K562 (cell line): ENCODE data around the gene OR51S1. TPM values are rescaled to one million over a fixed set of nuclear protein-coding genes. Genes with fewer than 3 reads are reported as not detected.

Experiments
- ATAC-seq: fragments of 200-7000 bp; cut with Tn5 transposase; 3 replicates; pipeline ENCODE4 v1.9.1; 2020; ENCODE audit warnings: moderate library complexity
- BruUV-seq: library from RNA; stranded (reverse); fragments of 400-500 nt; replicated peaks from 2 replicates; lab custom pipeline; 2021; lab: Mats Ljungman, UMichigan
- CTCF ChIA-PET: fragments of 300-600 bp; formaldehyde crosslinking; extraction: SDS; loops from one replicate; lab custom pipeline; 2021; ENCODE audit warnings: low intra/inter-chr PET ratio; lab: Yijun Ruan, JAX
- POLR2A ChIA-PET: fragments of 300-600, 350-650 bp; sonication (Branson Sonifier 250); formaldehyde crosslinking; extraction: SDS; loops from one replicate; lab custom pipeline; 2021; ENCODE audit warnings: antibody characterized with exemption, inconsistent platforms; lab: Yijun Ruan, JAX
- DNase-seq, 4 experiments: peaks; one replicate each; pipeline versions ENCODE4 v3.0.0 to v3.0.0-alpha.2; 2011 to 2018; ENCODE audit warnings: low spot score in 3 of 4, mixed read lengths in 3 of 4; ENCODE audit errors: extremely low read depth in 1 of 4
- FAIRE-seq: peaks from 2 replicates; lab custom pipeline; 2011; peaks lifted over from hg19 to GRCh38; lab: Jason Lieb, UNC
- H2AFZ ChIP-seq: 2 replicates; pipeline ENCODE4 v1.6.0; 2011; ENCODE audit warnings: low read depth, low read length, control low read depth, inconsistent platforms
- H3K27ac ChIP-seq: fragments of 200-600 bp; 3 replicates; pipeline ENCODE4 v1.8.0; 2011; ENCODE audit warnings: low read depth, mild to moderate bottlenecking, control low read depth, inconsistent platforms, low read length, moderate library complexity, mixed read lengths; ENCODE audit errors: extremely low read depth
- H3K27me3 ChIP-seq, 2 experiments: fragments of 300-600 bp in 1 of 2; 2 replicates in 1 of 2; 3 replicates in 1 of 2; pipeline versions ENCODE4 v1.6.0 to v1.8.0; 2011; ENCODE audit warnings: inconsistent platforms in 2 of 2, low read length in 2 of 2, mild to moderate bottlenecking in 1 of 2, mixed read lengths in 1 of 2, moderate library complexity in 1 of 2; ENCODE audit not compliant: control insufficient read depth in 2 of 2, insufficient read depth in 2 of 2
- H3K36me3 ChIP-seq: fragments of 300-600 bp; 3 replicates; pipeline ENCODE4 v1.8.0; 2011; ENCODE audit warnings: mild to moderate bottlenecking, low read length, inconsistent platforms; ENCODE audit not compliant: control insufficient read depth, insufficient read depth
- H3K4me1 ChIP-seq, 2 experiments: fragments of 200-600 bp in 1 of 2; replicated peaks in 1 of 2; 2 replicates in 1 of 2; 3 replicates in 1 of 2; pipeline versions ENCODE4 v1.5.1 to v1.8.0; 2011; ENCODE audit warnings: inconsistent platforms in 2 of 2, low read length in 2 of 2, mild to moderate bottlenecking in 1 of 2, mixed read lengths in 1 of 2, moderate library complexity in 1 of 2; ENCODE audit not compliant: control insufficient read depth in 2 of 2, insufficient read depth in 2 of 2
- H3K4me2 ChIP-seq: 2 replicates; pipeline ENCODE4 v1.6.1; 2011; ENCODE audit warnings: low read length, control low read depth, inconsistent platforms, mixed read lengths; ENCODE audit not compliant: insufficient read depth
- H3K4me3 ChIP-seq: fragments of 200-600 bp; sonication (generic), shearing (Covaris generic); 2 replicates; pipeline ENCODE4 v1.5.1; 2016; ENCODE audit warnings: control low read depth, inconsistent platforms
- H3K79me2 ChIP-seq: fragments of 200-600 bp; 3 replicates; pipeline ENCODE4 v1.8.0; 2011; ENCODE audit warnings: low read length, inconsistent platforms; ENCODE audit not compliant: control insufficient read depth, insufficient read depth
- H3K9ac ChIP-seq, 2 experiments: 2 replicates each; pipeline versions ENCODE4 v1.6.0 to v1.6.1; 2011; ENCODE audit warnings: low read depth in 2 of 2, low read length in 2 of 2, control low read depth in 1 of 2, inconsistent platforms in 1 of 2, mild to moderate bottlenecking in 1 of 2, mixed read lengths in 1 of 2; ENCODE audit not compliant: insufficient read depth in 1 of 2
- H3K9me1 ChIP-seq: one replicate; pipeline ENCODE4 v1.6.0; 2011; ENCODE audit warnings: inconsistent platforms, mild to moderate bottlenecking, low read length, moderate library complexity; ENCODE audit not compliant: control insufficient read depth, insufficient read depth
- H3K9me3 ChIP-seq: replicated peaks from 2 replicates; pipeline ENCODE4 v1.5.1; 2011; ENCODE audit warnings: low read depth, low read length, inconsistent platforms; ENCODE audit not compliant: control insufficient read depth, insufficient read depth
- H4K20me1 ChIP-seq: replicated peaks from 2 replicates; pipeline ENCODE4 v1.6.1; 2011; ENCODE audit warnings: low read length, inconsistent platforms, mixed read lengths; ENCODE audit not compliant: control insufficient read depth, insufficient read depth
- ATF7 ChIP-seq: fragments of 450-650 bp; IDR thresholded peaks from 2 replicates; pipeline ENCODE4 v1.7.1; 2014; ENCODE audit warnings: mild to moderate bottlenecking, moderate library complexity
- CEBPB ChIP-seq: fragments of 450-650 bp; IDR thresholded peaks from 2 replicates; pipeline ENCODE4 v1.6.1; 2016; ENCODE audit warnings: missing genetic modification characterization, missing compliant biosample characterization
- CTBP1 ChIP-seq: fragments of 450-650 bp; IDR thresholded peaks from 2 replicates; pipeline ENCODE4 v1.6.1; 2016; ENCODE audit warnings: borderline replicate concordance
- DACH1 ChIP-seq: fragments of 450-650 bp; IDR thresholded peaks from 2 replicates; pipeline ENCODE4 v1.6.1; 2018; ENCODE audit not compliant: partially characterized antibody
- DIDO1 ChIP-seq: fragments of 450-650 bp; IDR thresholded peaks from 2 replicates; pipeline ENCODE4 v1.6.1; 2016; ENCODE audit warnings: low read depth, missing biosample characterization, missing genetic modification characterization
- GATA2 ChIP-seq: sonication (generic); formaldehyde crosslinking; IDR thresholded peaks from 2 replicates; pipeline ENCODE4 v1.4.0; 2020; ENCODE audit warnings: mild to moderate bottlenecking, missing genetic modification reagents
- HEY1 ChIP-seq: fragments of 250-450 bp; sonication (Bioruptor Pico); IDR thresholded peaks from 2 replicates; pipeline ENCODE4 v1.5.0; 2020; ENCODE audit warnings: mild to moderate bottlenecking, moderate library complexity, borderline replicate concordance
- SMARCE1 ChIP-seq: fragments of 450-650 bp; IDR thresholded peaks from 2 replicates; pipeline ENCODE4 v1.7.1; 2016; ENCODE audit warnings: mild to moderate bottlenecking
- TAL1 ChIP-seq: fragments of 450-650 bp; IDR thresholded peaks from 2 replicates; pipeline ENCODE4 v1.6.1; 2016; ENCODE audit warnings: mild to moderate bottlenecking
- VEZF1 ChIP-seq: fragments of 200-800 bp; sonication (Bioruptor generic); IDR thresholded peaks from 2 replicates; pipeline ENCODE4 v1.6.1; 2017; ENCODE audit warnings: missing genetic modification characterization, missing compliant biosample characterization
- ZNF184 ChIP-seq: sonication (generic); formaldehyde crosslinking; IDR thresholded peaks from 2 replicates; pipeline ENCODE4 v1.5.0; 2020; ENCODE audit warnings: missing genetic modification reagents
- ZNF436 ChIP-seq: fragments of 250-450, 450-650 bp; sonication (Bioruptor Pico); formaldehyde crosslinking; IDR thresholded peaks from 2 replicates; pipeline ENCODE4 v1.7.0; 2020; ENCODE audit warnings: mild to moderate bottlenecking
- ZNF561 ChIP-seq: fragments of 450-650 bp; formaldehyde crosslinking; conservative IDR thresholded peaks from 2 replicates; pipeline ENCODE4 v1.4.0; 2020; ENCODE audit warnings: mild to moderate bottlenecking, moderate library complexity
- ZNF695 ChIP-seq: fragments of 450-650 bp; formaldehyde crosslinking; IDR thresholded peaks from 2 replicates; pipeline ENCODE4 v1.4.0; 2020; ENCODE audit warnings: mild to moderate bottlenecking, moderate library complexity
- WGBS: fragments of 100-300 bp; shearing (Covaris generic); methylation state at CpG from one replicate; pipeline ENCODE4 v1.1.6; 2016; ENCODE audit warnings: low coverage, mixed read lengths; ENCODE audit not compliant: insufficient coverage; ENCODE audit errors: missing lambda C conversion rate; 5-methylcytosine and 5-hydroxymethylcytosine counted together
- in situ Hi-C: fragments of 300-500 bp; cut with MboI; formaldehyde crosslinking; loops from 4 replicates; pipeline ENCODE4 v1.15.0; 2018; ENCODE audit warnings: inconsistent platforms, mixed read lengths
- intact Hi-C: fragments of 100-400 bp; cut with micrococcal nuclease; formaldehyde crosslinking; loops from 2 replicates; pipeline ENCODE4 v1.14.2; 2022
- polyA plus RNA-seq, 8 experiments: library from polyadenylated mRNA; depleted of rRNA in 4 of 8; stranded (reverse) in 5 of 8; unstranded in 3 of 8; fragments of >200 nt; fragmentation: Nextera tagmentation in 2 of 8; fragmentation: Illumina TruSeq in 1 of 8; extraction: Ambion mirVana in 2 of 8; extraction: Trizol in 1 of 8; gene quantifications; 2 replicates each; pipeline versions ENCODE4 v1.2.1 to v1.2.3, GENCODE V29; 2011 to 2014; ENCODE audit warnings: inconsistent platforms in 1 of 8, missing spikeins in 1 of 8
- total RNA-seq, 7 experiments: library from RNA; depleted of rRNA in 6 of 7; stranded (reverse); fragments of >200 nt in 6 of 7; fragmentation: Illumina TruSeq in 2 of 7; extraction: Trizol in 2 of 7; gene quantifications; 2 replicates each; pipeline versions ENCODE4 v1.2.1 to v1.2.3, GENCODE V29; 2011 to 2021; ENCODE audit warnings: low replicate concordance in 1 of 7

OR51S1 gene
- total and polyA plus RNA-seq, 9 of the 15 experiments (the other 6 are each of a cell fraction or from before 2014, with no cell fraction given), result not detected

- TF ChIP-seq VEZF1 (CRISPR knock-in tag) (no peak), ZNF436 (CRISPR knock-in tag) (no peak), ATF7 (no peak), CTBP1 (no peak), GATA2 (CRISPR knock-in tag) (no peak), HEY1 (CRISPR knock-in tag) (no peak), CEBPB (tag) (no peak), ZNF561 (CRISPR knock-in tag) (no peak), SMARCE1 (no peak)
- TF ChIP-seq, all 486 proteins: peak for 0
Measured at GRCh38 chr11:4865855-4866254, 16.8 kb upstream of the OR51S1 start (continued).

- POLR2A ChIA-PET, result no interaction called here
- no peak overlapping the region for H3K27ac ChIP-seq
- H3K9me3 ChIP-seq, result no peaks in the 10 kb centered on the region
- intact Hi-C loops, result loop anchor here (10.0 kb wide), 1 partner anchor 141 kb away; no protein-coding TSS in a partner anchor
- CTCF ChIA-PET, result no interaction called here
- H3K4me1 ChIP-seq, result no peaks in the 10 kb centered on the region; a peak in 1 of 5 replicates
- no peaks in the 10 kb centered on the region for H4K20me1 ChIP-seq
- H3K27me3 ChIP-seq, result peaks cover 6 to 11% of the 10 kb centered on the region in 2 experiments; a peak in 2 of 5 replicates
- WGBS, result 0% methylated on average over 4 of the region's 4 CpGs
- no peak overlapping the region for H3K4me2 ChIP-seq
- no peak overlapping the region for H2AFZ ChIP-seq
- DNase-seq, result no peak
- BruUV-seq, result no TSS peak
- no peak for FAIRE-seq
- in situ Hi-C loops, result no loop called here
- H3K9me1 ChIP-seq, result no peaks in the 10 kb centered on the region
- no peak overlapping the region for H3K9ac ChIP-seq
- H3K36me3 ChIP-seq, result no peaks in the 10 kb centered on the region
- no peak for ATAC-seq
- H3K79me2 ChIP-seq, result no peaks in the 10 kb centered on the region
- no peak overlapping the region for H3K4me3 ChIP-seq
- TF ChIP-seq DACH1 (no peak), ZNF695 (CRISPR knock-in tag) (no peak), ZNF184 (CRISPR knock-in tag) (no peak), DIDO1 (tag) (no peak), HEY1 (CRISPR knock-in tag) (no peak), TAL1 (no peak)
Measured at GRCh38 chr11:4863876-4864275, 14.9 kb upstream of the OR51S1 start.
